HFF-Myc (cell line): ENCODE data around the gene WDR48.

ENCODE experiments used
- DNase-seq: peaks from one replicate; pipeline ENCODE4 v3.0.0-alpha.2; 2011; ENCODE audit warnings: low read depth; ENCODE audit errors: extremely low read depth
- H3K4me3 ChIP-seq: replicated peaks from 2 replicates; pipeline ENCODE4 v1.5.1; 2011; ENCODE audit warnings: low read depth, mild to moderate bottlenecking, control low read depth, low read length
- TF ChIP-seq, protein P1 (sequence below): IDR thresholded peaks from 2 replicates; pipeline ENCODE4 v1.5.1; 2012; ENCODE audit warnings: mild to moderate bottlenecking, low read depth, low read length, control low read depth; ENCODE audit errors: missing control alignments

The WDR48 gene

DNA sequence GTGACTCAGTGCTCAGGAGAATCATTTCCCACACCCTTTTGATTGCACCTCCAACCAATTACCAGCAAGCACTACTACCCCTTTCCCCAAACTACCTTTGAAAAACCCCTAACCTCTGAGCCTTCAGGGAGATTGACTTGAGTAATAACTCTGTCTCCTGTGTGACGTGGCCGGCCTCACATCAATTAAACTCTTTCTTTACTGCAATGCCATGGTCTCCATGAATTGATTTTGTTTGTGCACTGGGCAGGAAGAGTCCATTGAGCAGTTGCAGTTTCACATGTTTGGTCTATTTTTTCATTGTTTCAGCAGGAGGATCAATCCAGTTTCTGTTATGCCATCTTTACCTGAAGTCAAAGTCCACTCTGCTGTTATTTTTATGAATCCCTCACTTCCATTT is 32.5 kb upstream of the WDR48 start:
- TF ChIP-seq, protein P1, sequence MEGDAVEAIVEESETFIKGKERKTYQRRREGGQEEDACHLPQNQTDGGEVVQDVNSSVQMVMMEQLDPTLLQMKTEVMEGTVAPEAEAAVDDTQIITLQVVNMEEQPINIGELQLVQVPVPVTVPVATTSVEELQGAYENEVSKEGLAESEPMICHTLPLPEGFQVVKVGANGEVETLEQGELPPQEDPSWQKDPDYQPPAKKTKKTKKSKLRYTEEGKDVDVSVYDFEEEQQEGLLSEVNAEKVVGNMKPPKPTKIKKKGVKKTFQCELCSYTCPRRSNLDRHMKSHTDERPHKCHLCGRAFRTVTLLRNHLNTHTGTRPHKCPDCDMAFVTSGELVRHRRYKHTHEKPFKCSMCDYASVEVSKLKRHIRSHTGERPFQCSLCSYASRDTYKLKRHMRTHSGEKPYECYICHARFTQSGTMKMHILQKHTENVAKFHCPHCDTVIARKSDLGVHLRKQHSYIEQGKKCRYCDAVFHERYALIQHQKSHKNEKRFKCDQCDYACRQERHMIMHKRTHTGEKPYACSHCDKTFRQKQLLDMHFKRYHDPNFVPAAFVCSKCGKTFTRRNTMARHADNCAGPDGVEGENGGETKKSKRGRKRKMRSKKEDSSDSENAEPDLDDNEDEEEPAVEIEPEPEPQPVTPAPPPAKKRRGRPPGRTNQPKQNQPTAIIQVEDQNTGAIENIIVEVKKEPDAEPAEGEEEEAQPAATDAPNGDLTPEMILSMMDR = no peak
- DNase-seq = no peak
- H3K4me3 ChIP-seq = no peak overlapping the region

DNA sequence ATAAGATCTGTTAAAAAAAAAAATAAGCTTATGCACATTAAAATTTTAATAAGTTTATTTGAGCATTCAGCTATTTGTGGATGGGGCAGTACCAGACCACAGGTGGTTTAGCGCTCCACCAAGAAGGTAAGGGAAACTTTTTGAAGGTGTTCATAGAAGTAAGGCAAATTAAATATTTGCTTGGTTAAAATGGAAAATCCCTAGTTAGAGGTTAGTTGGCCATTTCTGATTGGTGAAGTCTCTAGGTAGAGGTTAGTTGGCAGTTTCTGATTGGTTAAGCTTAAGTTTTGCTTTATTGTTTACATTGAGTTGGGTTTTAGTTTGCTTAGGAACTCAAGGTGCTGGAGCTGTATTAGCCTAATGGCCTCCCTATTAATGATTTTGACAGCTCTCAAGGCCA is 30.8 kb upstream of the WDR48 start:
- TF ChIP-seq, protein P1 = no peak
- no peak overlapping the region for H3K4me3 ChIP-seq
- DNase-seq = no peak

DNA sequence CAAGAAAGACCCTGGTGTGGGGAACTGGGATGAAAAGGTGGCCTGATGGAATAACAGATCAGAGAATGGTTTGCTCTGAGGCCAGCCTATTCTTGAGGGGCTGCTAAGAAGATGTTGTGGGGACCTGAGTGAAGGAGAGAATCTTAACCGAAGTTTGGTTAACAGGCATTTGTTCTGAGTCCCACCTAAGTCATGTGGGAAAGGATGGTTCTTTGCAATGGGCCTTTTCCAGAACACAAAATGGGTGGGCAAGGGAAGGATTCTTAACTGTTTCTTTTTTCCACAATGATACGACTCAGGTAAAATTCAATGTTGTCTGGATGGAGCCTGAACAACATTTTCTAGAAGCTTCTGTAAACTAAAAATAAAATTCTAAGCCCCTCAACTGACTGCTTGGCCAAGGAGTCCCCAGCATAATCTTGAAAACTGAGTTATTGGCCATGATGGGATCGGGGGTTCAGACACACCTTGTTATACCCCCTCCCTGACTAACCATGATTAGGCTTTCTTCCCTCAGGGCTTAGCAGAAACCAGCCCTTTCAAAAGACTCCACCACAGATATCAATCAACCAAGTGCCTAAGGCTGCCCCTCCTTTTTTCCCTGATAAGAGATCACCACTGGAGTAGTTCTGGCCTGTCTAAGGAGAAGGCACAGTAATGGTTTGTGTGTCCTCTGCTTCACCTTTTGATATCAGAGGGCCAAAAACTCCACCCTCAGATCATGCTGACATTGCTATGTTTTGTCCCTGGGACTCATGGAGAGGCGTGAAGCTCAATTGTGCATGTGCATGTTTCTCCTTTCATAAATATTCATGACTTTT is 30.1 kb upstream of the WDR48 start:
- TF ChIP-seq, protein P1 = no peak
- H3K4me3 ChIP-seq = no peak overlapping the region
- no peak for DNase-seq

DNA sequence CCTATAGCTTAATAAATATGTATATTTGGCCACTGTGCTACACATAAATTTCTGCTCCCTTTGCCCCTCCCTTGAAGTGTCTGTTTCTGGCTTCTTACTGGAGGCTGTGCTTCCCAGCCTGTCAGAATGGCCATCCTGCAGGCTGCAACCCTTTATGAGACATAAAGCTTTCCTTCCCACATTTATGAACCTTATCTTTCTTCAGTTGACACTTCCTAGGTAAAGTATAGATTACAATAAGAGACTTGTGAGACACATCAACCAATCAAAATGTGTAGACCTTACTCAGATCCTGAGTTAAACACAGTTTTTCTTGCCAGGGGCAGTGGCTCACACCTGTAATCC is 29.6 kb upstream of the WDR48 start:
- H3K4me3 ChIP-seq = no peak overlapping the region
- no peak for DNase-seq
- TF ChIP-seq, protein P1 = no peak

DNA sequence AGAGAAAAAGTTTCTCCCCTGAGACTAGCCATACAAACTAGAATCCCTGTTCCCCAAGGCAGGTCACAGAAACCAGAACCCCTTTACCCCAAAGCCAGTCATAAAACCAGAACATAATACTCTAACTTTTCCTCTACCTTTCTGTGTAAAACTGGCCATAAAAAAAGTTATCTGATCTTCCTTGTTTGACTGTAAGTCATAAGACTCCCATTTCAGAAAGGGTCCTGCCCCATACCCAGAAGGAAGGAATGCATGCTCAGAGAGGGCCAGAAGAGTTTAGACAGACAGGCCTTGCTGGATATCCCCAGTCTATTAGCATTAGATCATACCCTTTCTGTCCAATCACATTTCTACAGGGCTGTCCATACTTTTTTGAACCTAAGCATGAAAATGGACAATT is 27.3 kb upstream of the WDR48 start:
- no peak for DNase-seq

DNA sequence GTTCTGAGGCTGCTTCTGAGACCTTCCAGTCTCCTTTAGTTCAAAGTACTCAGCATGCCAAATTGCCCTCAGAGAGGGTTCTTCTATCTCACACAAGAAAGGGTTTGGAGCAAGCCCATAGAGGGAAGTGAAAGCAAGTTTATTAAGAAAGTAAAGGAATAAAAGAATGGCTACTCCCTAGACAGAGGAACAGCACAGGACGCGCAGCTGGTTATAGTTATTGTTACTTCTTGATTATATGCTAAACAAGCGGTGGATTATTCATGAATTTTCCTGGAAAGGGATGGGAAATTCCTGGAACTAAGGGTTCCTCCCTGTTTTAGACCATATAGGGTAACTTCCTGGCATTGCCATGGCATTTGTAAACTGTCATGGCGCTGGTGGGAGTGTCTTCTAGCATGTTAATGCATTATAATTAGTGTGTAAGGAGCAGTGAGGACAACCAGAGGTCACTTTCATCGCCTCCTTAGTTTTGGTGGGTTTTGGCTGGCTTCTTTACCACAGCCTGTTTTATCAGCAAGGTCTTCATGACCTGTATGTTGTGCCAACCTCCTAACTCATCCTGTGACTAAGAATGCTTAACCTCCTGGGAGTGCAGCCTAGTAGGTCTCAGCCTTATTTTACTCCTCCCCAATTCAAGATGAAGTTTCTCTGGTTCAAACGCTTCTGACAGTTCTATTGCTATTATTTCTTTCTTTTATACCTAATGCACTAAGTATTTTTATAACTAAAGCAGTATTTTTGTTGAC is 26.4 kb upstream of the WDR48 start:
- no peak overlapping the region for H3K4me3 ChIP-seq
- TF ChIP-seq, protein P1 = no peak
- DNase-seq = no peak

More for the DNA sequence above, 27.3 kb upstream of the WDR48 start:
- TF ChIP-seq, protein P1 = no peak
- no peak overlapping the region for H3K4me3 ChIP-seq
